IMR-90 (cell line): ENCODE data around the gene CHMP6. TPM values are rescaled to one million over a fixed set of nuclear protein-coding genes. Genes with fewer than 3 reads are reported as not detected.

Experiments
- ATAC-seq: fragments of 200-7000 bp; cut with Tn5 transposase; 2 replicates; pipeline ENCODE4 v1.9.1; 2020; ENCODE audit warnings: low read depth, mild to moderate bottlenecking, moderate library complexity
- BruUV-seq: library from RNA; stranded (reverse); fragments of 400-500 nt; replicated peaks from 2 replicates; lab custom pipeline; 2021; lab: Mats Ljungman, UMichigan
- CTCF ChIA-PET: fragments of 300-600 bp; formaldehyde crosslinking; extraction: SDS; loops from one replicate; lab custom pipeline; 2021; ENCODE audit warnings: antibody characterized with exemption; lab: Yijun Ruan, JAX
- POLR2A ChIA-PET: fragments of 300-600 bp; sonication (Branson Sonifier 250); formaldehyde crosslinking; loops from one replicate; lab custom pipeline; 2022; ENCODE audit warnings: antibody characterized with exemption; ENCODE audit not compliant: unreplicated experiment; lab: Charles Lee
- DNase-seq: peaks from one replicate; pipeline ENCODE4 v3.0.0; 2013
- H2AFZ ChIP-seq: replicated peaks from 2 replicates; pipeline ENCODE3; 2013; ENCODE audit warnings: low read length, mild to moderate bottlenecking; ENCODE audit not compliant: poor library complexity
- H2AK5ac ChIP-seq: 2 replicates; pipeline ENCODE4 v1.6.1; 2013; ENCODE audit warnings: low read depth, low read length, inconsistent platforms
- H2AK9ac ChIP-seq: replicated peaks from 2 replicates; pipeline ENCODE3; 2013; ENCODE audit warnings: mild to moderate bottlenecking, low read depth, low read length, moderate library complexity; ENCODE audit not compliant: poor library complexity
- H2BK120ac ChIP-seq: 2 replicates; pipeline ENCODE4 v1.6.1; 2013; ENCODE audit warnings: low read depth, low read length, inconsistent platforms
- H2BK15ac ChIP-seq: 3 replicates; pipeline ENCODE4 v1.6.1; 2013; ENCODE audit warnings: low read depth, low read length, inconsistent platforms
- H2BK20ac ChIP-seq: 2 replicates; pipeline ENCODE4 v1.6.1; 2013; ENCODE audit warnings: low read depth, mild to moderate bottlenecking, inconsistent platforms, low read length, moderate library complexity
- H2BK5ac ChIP-seq: 2 replicates; pipeline ENCODE4 v1.6.1; 2013; ENCODE audit warnings: mild to moderate bottlenecking, low read depth, low read length, inconsistent platforms; ENCODE audit not compliant: poor library complexity, severe bottlenecking
- H3K14ac ChIP-seq: replicated peaks from 2 replicates; pipeline ENCODE4 v1.6.1; 2013; ENCODE audit warnings: low read depth, low read length, inconsistent platforms
- H3K18ac ChIP-seq: 2 replicates; pipeline ENCODE4 v1.6.1; 2013; ENCODE audit warnings: low read depth, low read length, control low read depth
- H3K23ac ChIP-seq: 2 replicates; pipeline ENCODE4 v1.6.1; 2013; ENCODE audit warnings: low read depth, low read length, inconsistent platforms
- H3K27ac ChIP-seq: 2 replicates; pipeline ENCODE4 v1.5.1; 2013; ENCODE audit warnings: mild to moderate bottlenecking, control low read depth, low read length; ENCODE audit not compliant: insufficient read depth
- H3K27me3 ChIP-seq: 2 replicates; pipeline ENCODE4 v1.6.1; 2013; ENCODE audit warnings: low read length; ENCODE audit not compliant: control insufficient read depth, insufficient read depth
- H3K36me3 ChIP-seq: 2 replicates; pipeline ENCODE4 v1.6.1; 2013; ENCODE audit warnings: low read length, mixed read lengths; ENCODE audit not compliant: control insufficient read depth, insufficient read depth
- H3K4ac ChIP-seq: 2 replicates; pipeline ENCODE4 v1.6.1; 2013; ENCODE audit warnings: low read depth, low read length, inconsistent platforms
- H3K4me1 ChIP-seq: 2 replicates; pipeline ENCODE4 v1.6.1; 2013; ENCODE audit warnings: low read length, mixed read lengths; ENCODE audit not compliant: control insufficient read depth, insufficient read depth
- H3K4me2 ChIP-seq: 2 replicates; pipeline ENCODE4 v1.6.1; 2013; ENCODE audit warnings: low read depth, mild to moderate bottlenecking, control low read depth, low read length, moderate library complexity
- H3K4me3 ChIP-seq: 2 replicates; pipeline ENCODE4 v1.5.1; 2013; ENCODE audit warnings: low read depth, mild to moderate bottlenecking, control low read depth, low read length, moderate library complexity; ENCODE audit not compliant: insufficient read depth
- H3K56ac ChIP-seq: 2 replicates; pipeline ENCODE4 v1.6.1; 2013; ENCODE audit warnings: low read length, inconsistent platforms; ENCODE audit not compliant: insufficient read depth; ENCODE audit errors: extremely low read depth
- H3K79me1 ChIP-seq, 2 experiments: 2 replicates each; pipeline ENCODE4 v1.6.1; 2013; ENCODE audit warnings: low read length in 2 of 2, inconsistent platforms in 1 of 2, low read depth in 1 of 2
- H3K9ac ChIP-seq: 2 replicates; pipeline ENCODE4 v1.6.1; 2013; ENCODE audit warnings: low read depth, low read length, control low read depth
- H3K9me1 ChIP-seq: 2 replicates; pipeline ENCODE4 v1.6.1; 2013; ENCODE audit warnings: low read length, inconsistent platforms; ENCODE audit not compliant: insufficient read depth
- H3K9me3 ChIP-seq: 2 replicates; pipeline ENCODE4 v1.6.1; 2013; ENCODE audit warnings: low read length; ENCODE audit not compliant: control insufficient read depth, insufficient read depth
- H4K20me1 ChIP-seq: 2 replicates; pipeline ENCODE4 v1.6.1; 2013; ENCODE audit warnings: low read length, inconsistent platforms; ENCODE audit not compliant: insufficient read depth
- H4K5ac ChIP-seq: 2 replicates; pipeline ENCODE4 v1.6.1; 2013; ENCODE audit warnings: mild to moderate bottlenecking, low read depth, low read length, control low read depth
- H4K8ac ChIP-seq, 2 experiments: 2 replicates each; pipeline ENCODE4 v1.6.1; 2013; ENCODE audit warnings: low read depth in 2 of 2, low read length in 2 of 2, control low read depth in 1 of 2, inconsistent platforms in 1 of 2
- H4K91ac ChIP-seq: 2 replicates; pipeline ENCODE4 v1.6.1; 2013; ENCODE audit warnings: low read depth, low read length, inconsistent platforms; ENCODE audit not compliant: insufficient read depth
- BHLHE40 ChIP-seq: fragments of 150-350 bp; IDR thresholded peaks from 2 replicates; pipeline ENCODE4 v1.6.1; 2016; ENCODE audit warnings: mild to moderate bottlenecking, low read depth, low read length
- FOS ChIP-seq: fragments of 150-350 bp; IDR thresholded peaks from 2 replicates; pipeline ENCODE4 v1.6.1; 2016; ENCODE audit warnings: low read depth, low read length
- MXI1 ChIP-seq: IDR thresholded peaks from 2 replicates; pipeline ENCODE4 v1.6.1; 2012; ENCODE audit warnings: low read depth, mild to moderate bottlenecking, low read length, moderate library complexity, borderline replicate concordance
- NFE2L2 ChIP-seq: fragments of 150-350 bp; IDR thresholded peaks from 2 replicates; pipeline ENCODE4 v1.6.1; 2016; ENCODE audit warnings: low read depth, mild to moderate bottlenecking, low read length
- RAD21 ChIP-seq: IDR thresholded peaks from 2 replicates; pipeline ENCODE4 v1.6.1; 2012; ENCODE audit warnings: low read length, improper control_type of control experiment
- RCOR1 ChIP-seq: IDR thresholded peaks from 2 replicates; pipeline ENCODE4 v1.6.1; 2012; ENCODE audit warnings: mild to moderate bottlenecking, low read length, improper control_type of control experiment; ENCODE audit not compliant: insufficient replicate concordance
- RFX5 ChIP-seq: IDR thresholded peaks from 2 replicates; pipeline ENCODE4 v1.8.0; 2012; ENCODE audit warnings: low read depth, mild to moderate bottlenecking, low read length, moderate library complexity
- SMC3 ChIP-seq: fragments of 150-350 bp; IDR thresholded peaks from 2 replicates; pipeline ENCODE4 v1.6.1; 2016; ENCODE audit warnings: low read depth, mild to moderate bottlenecking, antibody characterized with exemption, low read length, moderate library complexity
- WGBS, 2 experiments: methylation state at CpG; one replicate each; pipeline versions ENCODE4 v1.1.5 to v1.1.7; 2013; ENCODE audit warnings: missing lambda C conversion rate in 2 of 2; ENCODE audit not compliant: insufficient read length in 1 of 2; ENCODE audit errors: extremely low coverage in 2 of 2; 5-methylcytosine and 5-hydroxymethylcytosine counted together
- dilution Hi-C: fragments of 300-500 bp; cut with HindIII; formaldehyde crosslinking; loops from one replicate; pipeline ENCODE4 v1.14.3; 2018; ENCODE audit warnings: low sequenced_read_pairs; ENCODE audit not compliant: unreplicated experiment
- in situ Hi-C: fragments of 300-500 bp; cut with MboI; formaldehyde crosslinking; loops from 3 replicates; pipeline ENCODE4 v1.14.3; 2019; ENCODE audit warnings: low sequenced_read_pairs, inconsistent platforms, mixed read lengths
- intact Hi-C: fragments of 100-400 bp; cut with micrococcal nuclease; formaldehyde crosslinking; loops from 2 replicates; pipeline ENCODE4 v1.10.0; 2022
- polyA plus RNA-seq, 3 experiments: library from polyadenylated mRNA; depleted of rRNA; stranded (reverse); fragments of >200 nt; gene quantifications; 2 replicates each; pipeline ENCODE4 v1.2.3, GENCODE V29; 2012; ENCODE audit warnings: low replicate concordance in 1 of 3
- total RNA-seq: library from RNA; depleted of rRNA; stranded (reverse); fragments of >200 nt; gene quantifications from 2 replicates; pipeline ENCODE4 v1.2.3, GENCODE V29; 2012
- TF ChIP-seq, protein P1 (sequence below): fragments of 150-350 bp; IDR thresholded peaks from 2 replicates; pipeline ENCODE4 v1.6.1; 2016; ENCODE audit warnings: low read depth, mild to moderate bottlenecking, low read length, moderate library complexity, borderline replicate concordance
- TF ChIP-seq, protein P2 (sequence below): conservative IDR thresholded peaks from 2 replicates; pipeline ENCODE4 v1.5.1; 2012; ENCODE audit warnings: mild to moderate bottlenecking, low read depth, low read length, improper control_type of control experiment

Gene CHMP6
- total and polyA plus RNA-seq, 2 of the 4 experiments (the other 2 are of a cell fraction), result 5.0 to 40.3 TPM

DNA sequence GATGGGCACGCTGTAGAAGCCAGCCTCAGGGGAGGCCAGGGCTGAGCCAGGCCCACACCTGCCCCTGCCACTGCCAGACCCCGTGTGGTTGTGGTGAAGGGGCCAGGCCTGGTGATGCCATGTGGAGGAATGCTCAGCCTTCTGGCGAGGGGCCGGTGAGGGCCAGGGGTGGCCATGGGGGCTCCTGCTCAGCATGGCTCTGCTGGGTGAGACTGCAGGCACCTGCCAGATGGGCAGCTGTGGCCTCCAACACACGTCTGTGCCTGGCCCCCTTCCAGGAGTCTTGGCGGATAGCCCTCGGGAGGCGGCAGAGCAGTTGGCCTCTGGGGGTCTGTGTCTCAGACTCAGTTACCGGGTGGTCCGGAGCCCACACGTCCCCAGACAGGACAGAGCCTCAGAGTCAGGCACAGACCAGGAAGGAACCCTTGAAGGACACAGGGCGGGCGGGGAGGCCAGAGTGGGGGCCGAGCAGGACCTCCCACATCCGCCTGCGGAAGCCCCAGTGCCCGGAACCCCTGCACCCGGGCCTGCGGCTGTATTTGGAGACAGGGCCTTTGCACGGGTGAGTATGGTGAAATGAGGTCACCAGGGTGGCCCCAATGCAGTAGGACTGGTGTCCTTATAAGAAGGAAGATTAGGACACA is 22.5 kb upstream of the CHMP6 start:
- no peak overlapping the region for H2BK120ac ChIP-seq
- H3K23ac ChIP-seq, result no peak overlapping the region
- ATAC-seq (peak; percentile 33), DNase-seq (no peak)
- dilution Hi-C loops, result no loop called here
- intact Hi-C loops, result no loop called here
- no peak overlapping the region for H2BK20ac ChIP-seq
- no peak overlapping the region for H3K4ac ChIP-seq
- peaks cover 8% of the 10 kb centered on the region for H3K4me1 ChIP-seq
- no peaks in the 10 kb centered on the region for H4K20me1 ChIP-seq
- no peak for TF ChIP-seq RAD21
- TF ChIP-seq RCOR1, result no peak
- TF ChIP-seq MXI1, result no peak
- TF ChIP-seq SMC3, result no peak
- TF ChIP-seq, protein P1, sequence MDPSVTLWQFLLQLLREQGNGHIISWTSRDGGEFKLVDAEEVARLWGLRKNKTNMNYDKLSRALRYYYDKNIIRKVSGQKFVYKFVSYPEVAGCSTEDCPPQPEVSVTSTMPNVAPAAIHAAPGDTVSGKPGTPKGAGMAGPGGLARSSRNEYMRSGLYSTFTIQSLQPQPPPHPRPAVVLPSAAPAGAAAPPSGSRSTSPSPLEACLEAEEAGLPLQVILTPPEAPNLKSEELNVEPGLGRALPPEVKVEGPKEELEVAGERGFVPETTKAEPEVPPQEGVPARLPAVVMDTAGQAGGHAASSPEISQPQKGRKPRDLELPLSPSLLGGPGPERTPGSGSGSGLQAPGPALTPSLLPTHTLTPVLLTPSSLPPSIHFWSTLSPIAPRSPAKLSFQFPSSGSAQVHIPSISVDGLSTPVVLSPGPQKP, result no peak
- no peak for TF ChIP-seq FOS
- TF ChIP-seq, protein P2, sequence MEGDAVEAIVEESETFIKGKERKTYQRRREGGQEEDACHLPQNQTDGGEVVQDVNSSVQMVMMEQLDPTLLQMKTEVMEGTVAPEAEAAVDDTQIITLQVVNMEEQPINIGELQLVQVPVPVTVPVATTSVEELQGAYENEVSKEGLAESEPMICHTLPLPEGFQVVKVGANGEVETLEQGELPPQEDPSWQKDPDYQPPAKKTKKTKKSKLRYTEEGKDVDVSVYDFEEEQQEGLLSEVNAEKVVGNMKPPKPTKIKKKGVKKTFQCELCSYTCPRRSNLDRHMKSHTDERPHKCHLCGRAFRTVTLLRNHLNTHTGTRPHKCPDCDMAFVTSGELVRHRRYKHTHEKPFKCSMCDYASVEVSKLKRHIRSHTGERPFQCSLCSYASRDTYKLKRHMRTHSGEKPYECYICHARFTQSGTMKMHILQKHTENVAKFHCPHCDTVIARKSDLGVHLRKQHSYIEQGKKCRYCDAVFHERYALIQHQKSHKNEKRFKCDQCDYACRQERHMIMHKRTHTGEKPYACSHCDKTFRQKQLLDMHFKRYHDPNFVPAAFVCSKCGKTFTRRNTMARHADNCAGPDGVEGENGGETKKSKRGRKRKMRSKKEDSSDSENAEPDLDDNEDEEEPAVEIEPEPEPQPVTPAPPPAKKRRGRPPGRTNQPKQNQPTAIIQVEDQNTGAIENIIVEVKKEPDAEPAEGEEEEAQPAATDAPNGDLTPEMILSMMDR, result no peak
- TF ChIP-seq RFX5, result no peak
- no peak for TF ChIP-seq BHLHE40
- no peak for TF ChIP-seq NFE2L2
- peaks cover 3% of the 10 kb centered on the region; the same call in 1 of the 2 replicates for H3K36me3 ChIP-seq
- H4K91ac ChIP-seq, result no peak overlapping the region
- no peak overlapping the region for H4K8ac ChIP-seq
- H2BK5ac ChIP-seq, result no peak overlapping the region
- CTCF ChIA-PET, result no interaction called here
- no TSS peak for BruUV-seq
- H3K14ac ChIP-seq, result no peak overlapping the region
- H3K56ac ChIP-seq, result no peak overlapping the region
- H3K4me2 ChIP-seq, result no peak overlapping the region
- no peak overlapping the region for H2AFZ ChIP-seq
- no peaks in the 10 kb centered on the region for H3K27me3 ChIP-seq
- no peak overlapping the region for H3K18ac ChIP-seq
- H2BK15ac ChIP-seq, result no peak overlapping the region
- H2AK9ac ChIP-seq, result peak overlapping the region; percentile 50
- no peaks in the 10 kb centered on the region for H3K9me3 ChIP-seq
- no peak overlapping the region for H3K4me3 ChIP-seq
- in situ Hi-C loops, result no loop called here
- no peak overlapping the region for H3K9ac ChIP-seq
- no peak overlapping the region for H3K27ac ChIP-seq
- H3K79me1 ChIP-seq, result no peaks in the 10 kb centered on the region
- POLR2A ChIA-PET, result no interaction called here
- H4K5ac ChIP-seq, result no peak overlapping the region
- WGBS, 2 experiments, result 38% methylated on average over 7 of the region's 20 CpGs; no CpG with 5 or more reads in 1 of the 2 experiments
- H2AK5ac ChIP-seq, result peak overlapping the region; percentile 13; the same call in 1 of the 2 replicates
- peaks cover 7% of the 10 kb centered on the region; the same call in 1 of the 2 replicates for H3K9me1 ChIP-seq
